H1 (cell line): ENCODE data around the gene CAVIN2. TPM values are rescaled to one million over a fixed set of nuclear protein-coding genes. Genes with fewer than 3 reads are reported as not detected.

ENCODE experiments used
- CTCF ChIA-PET: fragments of 300-600 bp; sonication (Branson Sonifier 250); formaldehyde crosslinking; loops from one replicate; lab custom pipeline; 2021; ENCODE audit not compliant: partially characterized antibody; lab: Charles Lee
- POLR2A ChIA-PET: fragments of 300-600 bp; sonication (Branson Sonifier 250); formaldehyde crosslinking; loops from one replicate; lab custom pipeline; 2021; ENCODE audit warnings: inconsistent platforms; ENCODE audit not compliant: partially characterized antibody; lab: Charles Lee
- DNase-seq, 2 experiments: peaks; one replicate each; pipeline versions ENCODE4 v3.0.0 to v3.0.0-alpha.2; 2010 to 2022; ENCODE audit warnings: low spot score in 2 of 2, low read depth in 1 of 2, mixed read lengths in 1 of 2
- FAIRE-seq: peaks from 2 replicates; lab custom pipeline; 2011; peaks lifted over from hg19 to GRCh38; lab: Jason Lieb, UNC
- H2AFZ ChIP-seq: 2 replicates; pipeline ENCODE4 v1.8.1; 2012; ENCODE audit warnings: low read length, inconsistent platforms
- H2AK5ac ChIP-seq: 2 replicates; pipeline ENCODE4 v1.6.1; 2013; ENCODE audit warnings: low read depth, low read length
- H2BK120ac ChIP-seq: replicated peaks from 2 replicates; pipeline ENCODE3; 2013; ENCODE audit warnings: low read depth, low read length, inconsistent platforms
- H2BK12ac ChIP-seq: 2 replicates; pipeline ENCODE4 v1.6.1; 2013; ENCODE audit warnings: low read depth, low read length
- H2BK15ac ChIP-seq: 2 replicates; pipeline ENCODE4 v1.6.1; 2013; ENCODE audit warnings: low read length
- H2BK20ac ChIP-seq: 2 replicates; pipeline ENCODE4 v1.6.1; 2013; ENCODE audit warnings: low read length
- H2BK5ac ChIP-seq: 2 replicates; pipeline ENCODE4 v1.6.1; 2013; ENCODE audit warnings: low read depth, low read length
- H3K14ac ChIP-seq: 2 replicates; pipeline ENCODE4 v1.6.1; 2013; ENCODE audit warnings: inconsistent platforms; ENCODE audit not compliant: insufficient read length
- H3K18ac ChIP-seq: 2 replicates; pipeline ENCODE4 v1.6.1; 2013; ENCODE audit warnings: low read length; ENCODE audit errors: extremely low read depth
- H3K23ac ChIP-seq: 2 replicates; pipeline ENCODE4 v1.6.1; 2013; ENCODE audit warnings: inconsistent platforms; ENCODE audit not compliant: insufficient read length
- H3K23me2 ChIP-seq: 2 replicates; pipeline ENCODE4 v1.6.1; 2013; ENCODE audit warnings: low read depth, low read length
- H3K27ac ChIP-seq: 2 replicates; pipeline ENCODE4 v1.6.1; 2011; ENCODE audit warnings: low read depth, low read length, inconsistent platforms
- H3K27me3 ChIP-seq, 4 experiments: replicated peaks in 1 of 4; 1 replicate in 1 of 4; 2 replicates in 3 of 4; pipeline versions ENCODE4 v1.6.1 to v1.8.1; 2011 to 2013; ENCODE audit warnings: low read length in 3 of 4, mild to moderate bottlenecking in 3 of 4, inconsistent platforms in 2 of 4, mixed read lengths in 2 of 4, moderate library complexity in 1 of 4; ENCODE audit not compliant: control insufficient read depth in 3 of 4, insufficient read depth in 3 of 4; ENCODE audit errors: extremely low read depth in 1 of 4
- H3K36me3 ChIP-seq, 4 experiments: 2 replicates each; pipeline versions ENCODE4 v1.6.1 to v1.8.1; 2011 to 2013; ENCODE audit warnings: mild to moderate bottlenecking in 4 of 4, low read length in 3 of 4, moderate library complexity in 2 of 4, control low read depth in 1 of 4, inconsistent platforms in 1 of 4; ENCODE audit not compliant: insufficient read depth in 4 of 4, control insufficient read depth in 2 of 4
- H3K4ac ChIP-seq: replicated peaks from 2 replicates; pipeline ENCODE3; 2013; ENCODE audit warnings: low read length, low read depth, mixed read lengths, inconsistent platforms; ENCODE audit not compliant: insufficient read length
- H3K4me1 ChIP-seq, 4 experiments: replicated peaks in 1 of 4; 1 replicate in 1 of 4; 2 replicates in 3 of 4; pipeline versions ENCODE4 v1.6.1 to v1.8.1; 2011 to 2013; ENCODE audit warnings: low read length in 3 of 4, inconsistent platforms in 2 of 4, mixed read lengths in 1 of 4; ENCODE audit not compliant: insufficient read depth in 4 of 4, control insufficient read depth in 3 of 4
- H3K4me2 ChIP-seq, 2 experiments: 2 replicates each; pipeline versions ENCODE4 v1.6.1 to v1.8.1; 2011 to 2013; ENCODE audit warnings: low read depth in 2 of 2, low read length in 2 of 2, control low read depth in 1 of 2, inconsistent platforms in 1 of 2, mild to moderate bottlenecking in 1 of 2; ENCODE audit not compliant: insufficient read depth in 1 of 2
- H3K4me3 ChIP-seq, 4 experiments: fragments of 200-600, 300-600 bp in 1 of 4; sonication (generic), shearing (Covaris generic), sonication (Bioruptor Twin) in 1 of 4; 2 replicates each; pipeline versions ENCODE4 v1.5.1 to v1.8.1; 2011 to 2016; ENCODE audit warnings: low read length in 4 of 4, low read depth in 3 of 4, control low read depth in 2 of 4, inconsistent platforms in 2 of 4, mild to moderate bottlenecking in 2 of 4, mixed read lengths in 1 of 4, moderate library complexity in 1 of 4; ENCODE audit not compliant: insufficient read depth in 2 of 4; ENCODE audit errors: extremely low read depth in 1 of 4
- H3K56ac ChIP-seq: replicated peaks from 2 replicates; pipeline ENCODE3; 2013; ENCODE audit warnings: low read depth, mild to moderate bottlenecking, mixed read lengths, low read length, inconsistent platforms; ENCODE audit not compliant: insufficient read length
- H3K79me1 ChIP-seq: 2 replicates; pipeline ENCODE4 v1.6.1; 2013; ENCODE audit warnings: low read depth, low read length, control low read depth
- H3K79me2 ChIP-seq, 2 experiments: 2 replicates each; pipeline versions ENCODE4 v1.6.1 to v1.8.1; 2012 to 2013; ENCODE audit warnings: low read length in 2 of 2, mild to moderate bottlenecking in 2 of 2, inconsistent platforms in 1 of 2; ENCODE audit not compliant: insufficient read depth in 2 of 2, control insufficient read depth in 1 of 2
- H3K9ac ChIP-seq, 4 experiments: replicated peaks in 1 of 4; 1 replicate in 1 of 4; 2 replicates in 3 of 4; pipeline versions ENCODE4 v1.6.1 to v1.8.1; 2011 to 2013; ENCODE audit warnings: low read depth in 3 of 4, low read length in 3 of 4, control low read depth in 2 of 4, mild to moderate bottlenecking in 2 of 4, moderate library complexity in 2 of 4, inconsistent platforms in 1 of 4; ENCODE audit errors: extremely low read depth in 1 of 4
- H3K9me3 ChIP-seq, 2 experiments: 2 replicates each; pipeline versions ENCODE4 v1.6.1 to v1.8.1; 2012 to 2013; ENCODE audit warnings: mild to moderate bottlenecking in 2 of 2, moderate library complexity in 2 of 2, control low read depth in 1 of 2, inconsistent platforms in 1 of 2, low read depth in 1 of 2, low read length in 1 of 2, mixed read lengths in 1 of 2; ENCODE audit not compliant: insufficient read depth in 2 of 2
- H4K20me1 ChIP-seq, 2 experiments: replicated peaks in 1 of 2; 2 replicates each; pipeline versions ENCODE3 to v1.8.1; 2011 to 2013; ENCODE audit warnings: inconsistent platforms in 2 of 2, low read length in 2 of 2, mild to moderate bottlenecking in 1 of 2; ENCODE audit not compliant: insufficient read depth in 2 of 2, control insufficient read depth in 1 of 2
- H4K5ac ChIP-seq: 2 replicates; pipeline ENCODE4 v1.6.1; 2013; ENCODE audit warnings: low read length, low read depth, mixed read lengths, inconsistent platforms; ENCODE audit not compliant: insufficient read length
- H4K8ac ChIP-seq: 2 replicates; pipeline ENCODE4 v1.8.0; 2013; ENCODE audit warnings: mild to moderate bottlenecking, moderate library complexity, low read length, inconsistent platforms; ENCODE audit not compliant: insufficient read depth; ENCODE audit errors: extremely low read depth
- H4K91ac ChIP-seq: replicated peaks from 2 replicates; pipeline ENCODE3; 2013; ENCODE audit warnings: low read length, mixed read lengths, inconsistent platforms; ENCODE audit not compliant: insufficient read length
- BACH1 ChIP-seq: IDR thresholded peaks from 2 replicates; pipeline ENCODE4 v1.6.1; 2012; ENCODE audit warnings: low read length, improper control_type of control experiment
- CBX8 ChIP-seq: fragments of 300-800, 300-1000 bp; sonication (generic); IDR thresholded peaks from 2 replicates; pipeline ENCODE4 v1.7.1; 2016; ENCODE audit warnings: low read depth, low read length, borderline replicate concordance
- CHD2 ChIP-seq: IDR thresholded peaks from 2 replicates; pipeline ENCODE4 v1.6.1; 2012; ENCODE audit warnings: low read length, improper control_type of control experiment
- CTBP2 ChIP-seq: IDR thresholded peaks from 2 replicates; pipeline ENCODE4 v1.7.0; 2011; ENCODE audit warnings: borderline replicate concordance, mild to moderate bottlenecking, moderate library complexity, mixed read lengths, low read length; ENCODE audit not compliant: insufficient read depth, insufficient read length
- EGR1 ChIP-seq: IDR thresholded peaks from 2 replicates; pipeline ENCODE4 v1.6.1; 2011; ENCODE audit warnings: low read depth, low read length, borderline replicate concordance
- FOSL1 ChIP-seq: IDR thresholded peaks from 2 replicates; pipeline ENCODE4 v1.6.1; 2011; ENCODE audit warnings: mild to moderate bottlenecking, low read depth, low read length, moderate library complexity; ENCODE audit not compliant: insufficient read depth
- JUN ChIP-seq: IDR thresholded peaks from 2 replicates; pipeline ENCODE4 v1.6.1; 2011; ENCODE audit warnings: low read depth, mild to moderate bottlenecking, improper control_type of control experiment, low read length
- JUND ChIP-seq: IDR thresholded peaks from 2 replicates; pipeline ENCODE4 v1.6.1; 2011; ENCODE audit warnings: mild to moderate bottlenecking, improper control_type of control experiment, low read length
- POLR2A ChIP-seq, 2 experiments: IDR thresholded peaks; 1 replicate in 1 of 2; 2 replicates in 1 of 2; pipeline ENCODE4 v1.6.1; 2011; ENCODE audit warnings: low read depth in 2 of 2, low read length in 2 of 2, mild to moderate bottlenecking in 2 of 2; ENCODE audit errors: control extremely low read depth in 1 of 2
- RXRA ChIP-seq: IDR thresholded peaks from 2 replicates; pipeline ENCODE4 v1.6.1; 2011; ENCODE audit warnings: low read depth, mild to moderate bottlenecking, low read length, moderate library complexity; ENCODE audit not compliant: insufficient read depth
- SP1 ChIP-seq: IDR thresholded peaks from 2 replicates; pipeline ENCODE4 v1.6.1; 2011; ENCODE audit warnings: low read depth, low read length
- TEAD4 ChIP-seq: IDR thresholded peaks from 2 replicates; pipeline ENCODE4 v1.6.1; 2012; ENCODE audit warnings: low read depth, low read length, inconsistent platforms, mixed read lengths
- WGBS, 2 experiments: shearing (Covaris generic) in 1 of 2; methylation state at CpG; one replicate each; pipeline versions ENCODE4 v1.1.6 to v1.1.7; 2013 to 2015; ENCODE audit warnings: low lambda C conversion rate in 2 of 2, mixed read lengths in 2 of 2, inconsistent platforms in 1 of 2, low coverage in 1 of 2, missing lambda C conversion rate in 1 of 2; ENCODE audit not compliant: insufficient replicate concordance in 2 of 2, insufficient coverage in 1 of 2, insufficient read length in 1 of 2; ENCODE audit errors: extremely low coverage in 1 of 2, missing lambda C conversion rate in 1 of 2; 5-methylcytosine and 5-hydroxymethylcytosine counted together
- polyA plus RNA-seq, 7 experiments: library from polyadenylated mRNA; depleted of rRNA in 3 of 7; stranded (reverse) in 5 of 7; unstranded in 2 of 7; fragments of >200 nt in 5 of 7; fragments of 200-250 nt in 2 of 7; gene quantifications; 1 replicate in 5 of 7; 2 replicates in 1 of 7; 4 replicates in 1 of 7; pipeline versions ENCODE4 v1.2.1 to v1.2.3, GENCODE V29; 2011 to 2013; ENCODE audit warnings: missing spikeins in 2 of 7, mixed read lengths in 2 of 7
- total RNA-seq: library from RNA; stranded (reverse); fragmentation: NEBNext Ultra II Directional; extraction: Animal tissue kit (Norgen Biotek cat#: 25700); gene quantifications from 2 replicates; pipeline ENCODE4 v1.2.1, GENCODE V29; 2021

The CAVIN2 gene
- total and polyA plus RNA-seq, 2 of the 8 experiments (the other 6 are each of a cell fraction or from before 2014, with no cell fraction given) = 0.03 TPM; not detected in 1

DNA sequence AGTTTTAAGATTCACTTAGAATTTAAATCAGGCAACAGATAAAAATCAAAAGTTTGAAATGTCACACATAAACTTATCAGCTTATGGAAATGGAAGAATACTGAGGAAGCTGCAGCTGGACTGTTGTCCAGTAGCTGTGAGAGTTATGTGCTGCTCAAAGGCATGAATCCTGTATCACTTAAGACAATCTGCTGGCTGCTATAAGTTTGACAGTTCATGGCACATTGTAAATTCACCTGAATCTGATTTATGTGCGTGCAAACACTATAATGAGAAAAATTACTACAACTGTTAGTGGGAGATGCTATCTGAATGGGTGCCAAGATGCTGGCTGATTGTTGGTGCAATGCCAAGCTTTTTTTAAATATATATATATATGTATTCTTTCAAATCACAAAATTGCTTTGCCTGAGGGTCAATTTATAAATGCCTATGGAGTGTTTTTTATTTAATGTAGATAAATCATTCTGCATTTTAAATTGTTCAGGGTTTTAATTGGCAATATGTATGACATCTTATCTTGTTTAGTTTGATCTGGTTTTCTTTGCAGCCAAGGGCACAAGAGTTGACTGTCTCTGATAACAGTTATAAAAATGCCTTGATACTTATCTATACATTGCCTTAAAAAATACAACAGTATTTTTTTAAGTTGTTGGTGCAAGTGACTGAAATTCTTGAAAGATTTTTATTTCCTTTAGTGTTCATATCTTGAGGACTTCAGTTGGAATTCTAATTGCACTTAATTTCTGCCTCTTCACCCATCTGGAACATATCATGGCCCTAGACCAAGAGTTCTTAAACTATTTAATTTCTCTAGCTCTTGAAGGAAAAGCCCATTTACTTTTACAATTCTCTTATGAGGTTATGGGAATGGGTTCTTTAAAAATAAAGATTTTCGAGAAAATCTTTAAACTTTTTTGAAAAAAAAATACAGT, 48.7 kb downstream of the CAVIN2 start:
- H3K9ac ChIP-seq = no peak overlapping the region
- no peak overlapping the region for H2BK12ac ChIP-seq
- H2BK20ac ChIP-seq = no peak overlapping the region
- H3K27me3 ChIP-seq = no peaks in the 10 kb centered on the region
- H2BK5ac ChIP-seq = no peak overlapping the region
- H3K79me1 ChIP-seq = no peaks in the 10 kb centered on the region
- H2BK15ac ChIP-seq = no peak overlapping the region
- H3K9me3 ChIP-seq = no peaks in the 10 kb centered on the region
- H2AK5ac ChIP-seq = no peak overlapping the region
- no peak overlapping the region for H3K14ac ChIP-seq
- H4K5ac ChIP-seq = no peak overlapping the region
- H4K91ac ChIP-seq = no peak overlapping the region
- no peak overlapping the region for H3K4ac ChIP-seq
- no peak overlapping the region for H3K4me3 ChIP-seq
- H3K27ac ChIP-seq = no peak overlapping the region
- H3K18ac ChIP-seq = no peak overlapping the region
- WGBS, 2 experiments = 87% methylated on average over 2 of the region's 2 CpGs; no CpG with 5 or more reads in 1 of the 2 experiments
- H4K20me1 ChIP-seq = no peaks in the 10 kb centered on the region
- POLR2A ChIA-PET = no interaction called here
- H3K56ac ChIP-seq = no peak overlapping the region
- no peaks in the 10 kb centered on the region for H3K36me3 ChIP-seq
- H3K4me1 ChIP-seq = no peaks in the 10 kb centered on the region
- FAIRE-seq = no peak
- DNase-seq = no peak
- no peak overlapping the region for H4K8ac ChIP-seq
- CTCF ChIA-PET = interaction anchor here (0.8 to 1.9 kb wide), 3 partner anchors 41 to 243 kb away, joined by 3 to 5 read pairs (median 3); no protein-coding TSS in a partner anchor
- no peaks in the 10 kb centered on the region for H3K23me2 ChIP-seq
- H2AFZ ChIP-seq = no peak overlapping the region
- H2BK120ac ChIP-seq = no peak overlapping the region
- H3K23ac ChIP-seq = no peak overlapping the region
- no peaks in the 10 kb centered on the region for H3K79me2 ChIP-seq
- no peak overlapping the region for H3K4me2 ChIP-seq
- no peak for TF ChIP-seq CHD2
- no peak for TF ChIP-seq SP1
- TF ChIP-seq JUND = no peak
- TF ChIP-seq POLR2A (IDR thresholded peaks at IDR 0.05; ENCODE audit: control extremely low read depth in 1 of 2, low read depth in 2 of 2, low read length in 2 of 2) = no peak
- TF ChIP-seq JUN = no peak
- TF ChIP-seq CBX8 = no peak
- TF ChIP-seq FOSL1 = no peak
- no peak for TF ChIP-seq TEAD4
- TF ChIP-seq RXRA = no peak
- TF ChIP-seq BACH1 = no peak
- TF ChIP-seq EGR1 = no peak
- no peak for TF ChIP-seq CTBP2
